ENCODE measurements around the gene LRP8. TPM values are rescaled to one million over a fixed set of nuclear protein-coding genes. Genes with fewer than 3 reads are reported as not detected.

Gene LRP8
- total RNA-seq, 6 experiments from 2014 or later = 0.21 to 1.2 (median 0.56) TPM

GRCh38 chr1:53214376-53214940 is 113.4 kb downstream of the LRP8 start:
- peaks cover 0 to 70% (median 33%) of the 10 kb centered on the region in 4 donors for H3K36me3 ChIP-seq
- intact Hi-C loops (cut with DNase I) = no loop called here
- TF ChIP-seq POLR2A (IDR thresholded peaks at IDR 0.05) (no peak), CTCF (IDR thresholded peaks at IDR 0.05) (no peak)

DNA sequence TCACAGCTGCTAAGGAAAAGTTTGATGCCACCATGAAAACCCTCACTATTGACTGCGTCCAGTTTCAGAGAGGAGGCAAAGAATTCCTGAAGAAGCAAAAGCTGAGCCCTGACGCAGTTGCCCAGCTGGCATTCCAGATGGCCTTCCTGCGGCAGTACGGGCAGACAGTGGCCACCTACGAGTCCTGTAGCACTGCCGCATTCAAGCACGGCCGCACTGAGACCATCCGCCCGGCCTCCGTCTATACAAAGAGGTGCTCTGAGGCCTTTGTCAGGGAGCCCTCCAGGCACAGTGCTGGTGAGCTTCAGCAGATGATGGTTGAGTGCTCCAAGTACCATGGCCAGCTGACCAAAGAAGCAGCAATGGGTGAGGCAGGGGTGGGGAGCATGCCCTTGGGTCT is 116.9 kb downstream of the LRP8 start:
- intact Hi-C loops (cut with DNase I) = no loop called here

More at GRCh38 chr1:53214376-53214940, 113.4 kb downstream of the LRP8 start:
- Histone ChIP-seq H3K4me1 (peaks cover 0 to 3% (median 0%) of the 10 kb centered on the region in 4 donors), H3K9me3 (no peaks in the 10 kb centered on the region), H3K4me3 (no peak overlapping the region), H3K27me3 (no peaks in the 10 kb centered on the region), H3K27ac (no peak overlapping the region)
- WGBS (ENCODE audit: insufficient coverage, low coverage, low lambda C conversion rate, missing lambda C conversion rate) = 80% methylated on average over 4 of the region's 5 CpGs
- DNase-seq (no peak), ATAC-seq (no peak)

GRCh38 chr1:53210352-53210751 is 117.5 kb downstream of the LRP8 start:
- no peaks in the 10 kb centered on the region for H3K27me3 ChIP-seq
- peaks cover 0 to 90% (median 52%) of the 10 kb centered on the region in 4 donors for H3K36me3 ChIP-seq
- H3K9me3 ChIP-seq = no peaks in the 10 kb centered on the region
- intact Hi-C loops (cut with DNase I) = no loop called here
- DNase-seq (no peak), ATAC-seq (no peak)
- H3K4me1 ChIP-seq = no peaks in the 10 kb centered on the region
- TF ChIP-seq POLR2A (IDR thresholded peaks at IDR 0.05) = no peak
- no peak for TF ChIP-seq CTCF (IDR thresholded peaks at IDR 0.05)
- WGBS (ENCODE audit: insufficient coverage, low coverage, low lambda C conversion rate, missing lambda C conversion rate) = 89% methylated on average over 4 of the region's 7 CpGs
- no peak overlapping the region for H3K27ac ChIP-seq
- H3K4me3 ChIP-seq = no peak overlapping the region

More for the DNA sequence above, 116.9 kb downstream of the LRP8 start:
- no peak for TF ChIP-seq POLR2A (IDR thresholded peaks at IDR 0.05)
- TF ChIP-seq CTCF (IDR thresholded peaks at IDR 0.05) = no peak
- Histone ChIP-seq H3K27ac (no peak overlapping the region), H3K4me3 (no peak overlapping the region), H3K4me1 (no peaks in the 10 kb centered on the region), H3K27me3 (no peaks in the 10 kb centered on the region), H3K9me3 (no peaks in the 10 kb centered on the region), H3K36me3 (peaks cover 0 to 93% (median 48%) of the 10 kb centered on the region in 4 donors)
- no CpG with 5 or more reads among the region's 11 CpGs for WGBS (ENCODE audit: insufficient coverage, low coverage, low lambda C conversion rate, missing lambda C conversion rate)
- peak in 1 of 4 donors; percentile 26 for ATAC-seq
- DNase-seq = no peak

DNA sequence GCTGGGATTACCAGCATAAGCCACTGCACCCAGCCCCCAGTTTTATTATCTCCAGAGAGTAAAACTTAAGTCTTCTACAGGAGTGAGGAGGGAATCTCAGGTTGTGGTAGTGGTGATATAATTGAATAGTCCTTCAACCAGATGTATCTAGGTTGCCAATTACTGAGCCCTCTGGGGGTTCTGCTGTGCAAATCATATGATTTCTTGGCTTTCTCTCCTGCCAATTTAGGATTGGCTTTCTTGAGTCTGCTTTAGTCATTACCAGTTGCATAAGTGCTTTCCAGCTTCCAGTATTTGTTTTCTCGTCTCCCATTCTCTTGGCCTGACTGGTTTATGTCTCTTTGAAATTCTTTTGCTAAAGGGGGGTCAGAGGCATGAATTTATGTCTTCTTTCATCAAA is 120.1 kb downstream of the LRP8 start:
- intact Hi-C loops (cut with DNase I) = no loop called here
- no peak for ATAC-seq

More for the DNA sequence above, 120.1 kb downstream of the LRP8 start:
- no peak for DNase-seq
- Histone ChIP-seq H3K27ac (no peak overlapping the region), H3K27me3 (no peaks in the 10 kb centered on the region), H3K4me1 (no peaks in the 10 kb centered on the region), H3K4me3 (no peak overlapping the region), H3K36me3 (peaks cover 0 to 84% (median 50%) of the 10 kb centered on the region in 4 donors), H3K9me3 (no peaks in the 10 kb centered on the region)
- 88% methylated on average over 1 of the region's 1 CpG for WGBS (ENCODE audit: insufficient coverage, low coverage, low lambda C conversion rate, missing lambda C conversion rate)
- TF ChIP-seq POLR2A (IDR thresholded peaks at IDR 0.05) (no peak), CTCF (IDR thresholded peaks at IDR 0.05) (no peak)
